Adrenal gland (tissue), 12 donors: ENCODE data around the gene PIGO. TPM values are rescaled to one million over a fixed set of nuclear protein-coding genes. Genes with fewer than 3 reads are reported as not detected.

Experiments
- DNase-seq, 7 donors: peaks; one replicate each; pipeline ENCODE4 v3.0.0-alpha.2; 2019 to 2020
- H3K27ac ChIP-seq, 5 donors: fragments of 200-600 bp; sonication (generic) in 4 of 5; 1 replicate in 3 of 5; 2 replicates in 2 of 5; pipeline versions ENCODE4 v1.5.1 to v1.8.0; 2016 to 2020; ENCODE audit warnings: mild to moderate bottlenecking in 1 of 5
- H3K27me3 ChIP-seq: fragments of 200-600 bp; 2 replicates; pipeline ENCODE4 v1.8.0; 2021
- H3K36me3 ChIP-seq, 2 donors: fragments of 200-600 bp; replicated peaks in 1 of 2; 1 replicate in 1 of 2; 2 replicates in 1 of 2; pipeline versions ENCODE4 v1.5.1 to v1.8.0; 2018 to 2022
- H3K4me1 ChIP-seq, 2 donors: fragments of 200-600 bp; replicated peaks in 1 of 2; 1 replicate in 1 of 2; 2 replicates in 1 of 2; pipeline versions ENCODE4 v1.5.1 to v1.8.0; 2018 to 2021
- H3K4me3 ChIP-seq, 4 donors: fragments of 200-600 bp; sonication (generic) in 3 of 4; one replicate each; pipeline ENCODE4 v1.5.1; 2016 to 2018
- H3K9me3 ChIP-seq, 3 donors: fragments of 200-600 bp; sonication (generic) in 1 of 3; replicated peaks in 1 of 3; 1 replicate in 2 of 3; 2 replicates in 1 of 3; pipeline versions ENCODE4 v1.5.1 to v1.8.0; 2016 to 2021
- CTCF ChIP-seq, 6 experiments: fragments of 450-650 bp in 4 of 6; fragments of 200-600 bp in 2 of 6; sonication (generic) in 1 of 6; IDR thresholded peaks; 1 replicate in 5 of 6; 2 replicates in 1 of 6; pipeline versions ENCODE4 v1.5.1 to v1.8.0; 2016 to 2021; ENCODE audit warnings: antibody characterized with exemption in 6 of 6, mild to moderate bottlenecking in 2 of 6, moderate library complexity in 1 of 6
- POLR2A ChIP-seq, 2 donors: fragments of 450-650 bp; IDR thresholded peaks; one replicate each; pipeline ENCODE4 v1.6.1; 2017; ENCODE audit warnings: antibody characterized with exemption in 2 of 2, mild to moderate bottlenecking in 2 of 2, moderate library complexity in 1 of 2
- WGBS, 4 donors: extraction: QIAGEN DNeasy Blood & Tissue Kit in 2 of 4; methylation state at CpG; one replicate each; pipeline versions ENCODE4 v1.1.5 to v1.1.7; 2013 to 2017; 5-methylcytosine and 5-hydroxymethylcytosine counted together
- intact Hi-C, 2 donors: fragments of 100-400 bp; cut with DNase I; formaldehyde crosslinking; loops; one replicate each; pipeline versions ENCODE4 v1.14.1 to v1.15.0; 2022 to 2023
- polyA plus RNA-seq, 3 donors: library from polyadenylated mRNA; stranded (reverse); fragments of 200-250 nt in 2 of 3; fragments of 350-450 nt in 1 of 3; fragmentation: Illumina TruSeq in 1 of 3; extraction: RNeasy Lipid Tissue Mini Kit (QIAGEN cat#74804) in 1 of 3; gene quantifications; one replicate each; pipeline ENCODE4 v1.2.3, GENCODE V29; 2013 to 2014
- total RNA-seq, 9 donors: library from RNA; depleted of rRNA in 4 of 9; stranded (reverse); fragments of >200 nt in 4 of 9; fragments of 120-200 nt in 1 of 9; fragmentation: NEBNext Ultra II Directional in 1 of 9; extraction: Animal tissue kit (Norgen Biotek cat#: 25700) in 1 of 9; gene quantifications; one replicate each; pipeline versions ENCODE4 v1.1.0 to v1.2.4, GENCODE V29; 2013 to 2023
- donor health status: healthy with polysubstance abuse.
- donor health status: Bipolar disorder and iron deficiency.
- donor health status: DM: yes; HTN: yes; CAD: no.
- donor health status: DM: no; HTN: no; CAD: no.
- donor health status: DM: no; HTN: no; CAD: no.
- donor health status: DM: yes; HTN: yes; CAD: no.

The PIGO gene
- total and polyA plus RNA-seq, 12 donors, result 19.7 to 37.4 (median 28.9) TPM

DNA sequence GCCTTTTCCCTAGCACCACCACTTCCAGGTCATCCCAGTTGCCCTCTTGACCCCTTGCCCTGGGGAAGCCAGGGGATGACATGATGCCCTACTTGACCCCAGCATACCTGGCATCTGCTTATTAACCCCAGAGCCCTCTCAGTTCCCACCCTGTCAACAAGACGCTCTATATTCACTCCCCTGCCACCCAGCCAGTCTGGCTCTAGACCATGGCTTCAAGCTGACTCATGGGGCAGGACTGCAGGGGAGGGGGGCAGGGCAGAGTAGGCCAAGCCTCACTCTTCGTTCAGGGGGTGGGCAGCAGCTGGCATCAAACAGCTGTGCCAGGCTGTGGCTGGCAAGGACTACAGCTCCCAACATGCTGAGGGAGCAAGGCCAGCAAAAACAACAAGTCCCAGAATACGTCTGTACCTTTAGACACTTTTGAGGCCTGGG lies 14.0 kb upstream of the PIGO start:
- intact Hi-C loops, result no loop called here
- Histone ChIP-seq H3K4me1 (peaks cover 37 to 50% of the 10 kb centered on the region in 2 donors), H3K27ac (peak overlapping the region in 4 of 5 donors; percentile 69 to 94 (median 86)), H3K36me3 (peaks cover 0 to 33% of the 10 kb centered on the region in 2 donors), H3K9me3 (no peaks in the 10 kb centered on the region), H3K27me3 (no peaks in the 10 kb centered on the region), H3K4me3 (peak overlapping the region in 1 of 4 donors; percentile 75)
- 10 to 28% (median 21%) methylated on average over 2 to 3 of the region's 3 CpGs for WGBS, 4 donors
- DNase-seq, result peak; percentile 62 to 82 (median 80)
- TF ChIP-seq POLR2A (IDR thresholded peaks at IDR 0.05) (no peak), CTCF (IDR thresholded peaks at IDR 0.05) (no peak)

DNA sequence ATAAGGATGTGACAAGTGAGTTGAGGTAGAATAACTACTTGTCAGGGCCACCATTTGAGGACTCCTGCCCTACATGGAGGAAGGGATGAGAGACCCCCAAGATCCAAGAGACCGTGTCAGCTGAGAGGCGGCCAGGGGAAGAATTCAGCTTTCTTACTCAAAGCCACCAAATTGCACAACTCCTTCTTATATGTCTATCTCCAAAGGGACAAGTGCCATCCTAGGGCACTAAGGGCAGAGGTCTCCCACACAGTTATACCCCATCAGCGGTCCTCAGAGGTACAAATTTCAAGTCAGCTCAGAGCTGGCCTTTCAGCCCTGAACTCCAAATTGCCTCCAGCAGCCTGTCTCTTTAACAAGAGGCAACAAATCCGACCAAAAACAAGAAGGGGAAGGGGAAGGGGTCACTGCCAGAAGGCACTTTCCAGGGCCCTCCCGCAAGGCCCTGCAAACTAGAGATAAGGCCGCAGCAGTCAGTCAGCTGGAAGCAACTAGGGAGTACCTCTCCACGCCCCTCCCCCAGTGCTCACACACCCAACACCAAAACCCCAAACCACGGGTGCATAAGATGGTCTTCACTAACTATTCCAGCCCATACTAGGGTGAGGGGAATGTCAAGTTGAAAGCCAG lies 12.7 kb upstream of the PIGO start:
- DNase-seq, result peak in 1 of 7 donors; percentile 21
- intact Hi-C loops, result no loop called here

DNA sequence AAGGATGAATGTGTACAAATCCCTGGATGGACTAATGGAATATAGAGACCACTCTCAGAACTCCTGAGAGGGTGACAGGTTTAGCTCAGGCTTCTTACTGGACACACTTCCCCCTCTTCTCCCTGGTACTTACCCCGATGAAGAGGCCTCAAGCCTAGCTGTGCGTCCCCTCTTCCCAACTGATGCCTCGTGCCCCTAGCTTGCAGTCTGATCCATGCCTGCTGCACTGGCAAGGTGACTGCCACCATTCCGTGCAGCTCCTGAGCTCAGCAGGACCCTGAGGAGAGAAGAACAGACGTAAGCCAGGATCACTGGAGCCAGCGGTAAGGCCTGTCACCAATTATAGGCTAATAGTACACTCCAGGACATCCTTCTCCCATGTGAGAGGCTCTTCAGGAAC lies 12.1 kb upstream of the PIGO start:
- peak in 2 of 7 donors; percentile 12 to 43 for DNase-seq
- Histone ChIP-seq H3K27me3 (no peaks in the 10 kb centered on the region), H3K9me3 (no peaks in the 10 kb centered on the region), H3K4me1 (peaks cover 22 to 36% of the 10 kb centered on the region in 2 donors), H3K36me3 (peaks cover 0 to 44% of the 10 kb centered on the region in 2 donors), H3K4me3 (no peak overlapping the region), H3K27ac (no peak overlapping the region)
- TF ChIP-seq CTCF (IDR thresholded peaks at IDR 0.05) (no peak), POLR2A (IDR thresholded peaks at IDR 0.05) (no peak)
- intact Hi-C loops, result no loop called here
- WGBS, 4 donors, result 87 to 95% (median 93%) methylated on average over 6 of the region's 6 CpGs

More for the DNA sequence above, 12.7 kb upstream of the PIGO start:
- H3K9me3 ChIP-seq, result no peaks in the 10 kb centered on the region
- H3K36me3 ChIP-seq, result peaks cover 0 to 44% of the 10 kb centered on the region in 2 donors
- no peak overlapping the region for H3K27ac ChIP-seq
- peaks cover 26 to 39% of the 10 kb centered on the region in 2 donors for H3K4me1 ChIP-seq
- TF ChIP-seq POLR2A (IDR thresholded peaks at IDR 0.05), result no peak
- no peak for TF ChIP-seq CTCF (IDR thresholded peaks at IDR 0.05)
- WGBS, 4 donors, result 56 to 81% (median 63%) methylated on average over 5 to 8 of the region's 8 CpGs
- H3K4me3 ChIP-seq, result no peak overlapping the region
- no peaks in the 10 kb centered on the region for H3K27me3 ChIP-seq

GRCh38 chr9:35107297-35108290 lies 11.2 kb upstream of the PIGO start:
- H3K4me1 ChIP-seq, result peaks cover 21 to 33% of the 10 kb centered on the region in 2 donors
- H3K27ac ChIP-seq, result no peak overlapping the region
- 80 to 95% (median 83%) methylated on average over 8 to 18 of the region's 18 CpGs for WGBS, 4 donors
- H3K36me3 ChIP-seq, result peaks cover 0 to 44% of the 10 kb centered on the region in 2 donors
- no peak overlapping the region for H3K4me3 ChIP-seq
- intact Hi-C loops, result no loop called here
- no peaks in the 10 kb centered on the region for H3K27me3 ChIP-seq
- TF ChIP-seq CTCF (IDR thresholded peaks at IDR 0.05), result no peak
- no peak for TF ChIP-seq POLR2A (IDR thresholded peaks at IDR 0.05)
- DNase-seq, result peak in 2 of 7 donors; percentile 26 to 50
- no peaks in the 10 kb centered on the region for H3K9me3 ChIP-seq
